SK-N-MC (cell line): ENCODE results near the gene ZCCHC12.

Experiments
- EZH2 ChIP-seq: fragments of 200-600 bp; sonication (generic); IDR thresholded peaks from one replicate; pipeline ENCODE4 v1.6.1; 2017; ENCODE audit warnings: antibody characterized with exemption
- FOXP2 ChIP-seq: optimal IDR thresholded peaks from 2 replicates; pipeline ENCODE3; 2011; ENCODE audit warnings: mild to moderate bottlenecking, moderate library complexity; ENCODE audit not compliant: insufficient read depth; ENCODE audit errors: extremely low read length, control extremely low read depth
- POLR2AphosphoS5 ChIP-seq: IDR thresholded peaks from 2 replicates; pipeline ENCODE4 v1.6.1; 2012; ENCODE audit warnings: mild to moderate bottlenecking, low read depth, low read length, borderline replicate concordance

GRCh38 chrX:118824173-118824730, 628 bp downstream of the ZCCHC12 start:
- TF ChIP-seq EZH2 (no peak), POLR2AphosphoS5 (no peak), FOXP2 (no peak)
